ENCODE data around the gene NUDC. TPM values are rescaled to one million over a fixed set of nuclear protein-coding genes. Genes with fewer than 3 reads are reported as not detected.

Gene NUDC
- total and polyA plus RNA-seq, 2 of the 13 experiments (the other 11 are each of a cell fraction or from before 2014, with no cell fraction given) = 34.7 to 104 TPM

DNA sequence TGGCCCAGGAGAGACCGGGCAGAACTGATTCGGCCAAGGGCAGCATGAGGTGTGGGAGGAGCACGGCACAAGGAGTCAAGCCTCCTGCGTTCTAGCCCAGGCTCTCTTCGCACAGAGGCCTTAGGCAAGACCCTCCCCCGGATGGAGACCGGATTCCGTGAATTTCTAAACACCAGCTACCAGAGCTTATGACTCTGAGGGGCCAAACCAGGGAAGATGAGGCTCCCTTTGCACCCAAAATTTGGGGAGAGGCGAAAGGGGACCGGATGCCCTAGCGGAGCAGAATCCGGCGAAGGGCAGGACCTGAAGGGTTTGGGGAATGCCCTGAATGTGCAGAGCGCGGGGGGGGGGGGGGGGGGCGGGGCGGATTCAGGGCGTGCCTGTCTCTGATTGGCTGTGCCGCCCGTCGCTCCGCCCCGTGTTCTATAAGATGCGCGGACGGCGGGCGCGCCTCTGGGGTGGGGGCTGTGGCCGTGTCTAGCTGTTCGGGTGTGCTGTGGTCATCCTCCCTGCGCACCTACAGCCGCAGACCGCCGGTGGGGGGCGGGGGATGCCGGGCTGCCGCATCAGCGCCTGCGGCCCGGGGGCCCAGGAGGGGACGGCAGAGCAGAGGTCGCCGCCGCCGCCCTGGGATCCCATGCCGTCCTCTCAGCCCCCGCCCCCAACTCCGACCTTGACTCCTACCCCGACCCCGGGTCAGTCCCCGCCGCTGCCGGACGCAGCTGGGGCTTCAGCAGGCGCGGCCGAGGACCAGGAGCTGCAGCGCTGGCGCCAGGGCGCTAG is 71.9 kb downstream of the NUDC start, which contains the start of gene TRNP1 (continued):
- TF ChIP-seq GABPA (IDR thresholded peaks at IDR 0.05; ENCODE audit: low read depth, low read length) (no peak), GABPA (CRISPR knock-in tag; IDR thresholded peaks at IDR 0.05; ENCODE audit: low read depth) (0 out of 2 replicates have a peak, but pooled peaks have one; percentile 17), ESRRA (CRISPR knock-in tag; IDR thresholded peaks at IDR 0.05; ENCODE audit: low read depth) (peak; percentile 93), CBX1 (IDR thresholded peaks at IDR 0.05; ENCODE audit: low read depth) (peak; percentile 94), ZFP91 (CRISPR knock-in tag; IDR thresholded peaks at IDR 0.05; ENCODE audit: borderline replicate concordance) (peak; percentile 72), ISX (CRISPR knock-in tag; conservative IDR thresholded peaks at IDR 0.05) (no peak), ZNF432 (CRISPR knock-in tag; IDR thresholded peaks at IDR 0.05; ENCODE audit: borderline replicate concordance) (no peak), ZNF138 (CRISPR knock-in tag; IDR thresholded peaks at IDR 0.05; ENCODE audit: low read depth) (peak; percentile 68; the same call in 1 of the 2 replicates), ELF3 (CRISPR knock-in tag; IDR thresholded peaks at IDR 0.05) (peak; percentile 56), SP4 (CRISPR knock-in tag; IDR thresholded peaks at IDR 0.05) (peak; percentile 60), ZNF20 (CRISPR knock-in tag; IDR thresholded peaks at IDR 0.05) (no peak), RCOR2 (CRISPR knock-in tag; IDR thresholded peaks at IDR 0.05) (no peak), HNRNPK (IDR thresholded peaks at IDR 0.05; ENCODE audit: low read depth, low read length, poor library complexity, severe bottlenecking) (peak; percentile 99), CENPBD1 (CRISPR knock-in tag; IDR thresholded peaks at IDR 0.05; ENCODE audit: borderline replicate concordance, low read depth) (no peak), ZNF451 (CRISPR knock-in tag; IDR thresholded peaks at IDR 0.05) (no peak), BORCS8-MEF2B (CRISPR knock-in tag; IDR thresholded peaks at IDR 0.05) (peak; percentile 87), ZKSCAN1 (IDR thresholded peaks at IDR 0.05; ENCODE audit: low read length) (no peak), NR3C1 (CRISPR knock-in tag; IDR thresholded peaks at IDR 0.05) (no peak), RFXANK (CRISPR knock-in tag; IDR thresholded peaks at IDR 0.05) (peak; percentile 83; the same call in 1 of the 2 replicates), ATRX (CRISPR knock-in tag; IDR thresholded peaks at IDR 0.05; ENCODE audit: borderline replicate concordance) (no peak), E2F5 (CRISPR knock-in tag; conservative IDR thresholded peaks at IDR 0.05) (no peak), ARID4A (CRISPR knock-in tag; IDR thresholded peaks at IDR 0.05; ENCODE audit: borderline replicate concordance) (peak; percentile 66; the same call in 1 of the 2 replicates)
- TF ChIP-seq, protein P1, sequence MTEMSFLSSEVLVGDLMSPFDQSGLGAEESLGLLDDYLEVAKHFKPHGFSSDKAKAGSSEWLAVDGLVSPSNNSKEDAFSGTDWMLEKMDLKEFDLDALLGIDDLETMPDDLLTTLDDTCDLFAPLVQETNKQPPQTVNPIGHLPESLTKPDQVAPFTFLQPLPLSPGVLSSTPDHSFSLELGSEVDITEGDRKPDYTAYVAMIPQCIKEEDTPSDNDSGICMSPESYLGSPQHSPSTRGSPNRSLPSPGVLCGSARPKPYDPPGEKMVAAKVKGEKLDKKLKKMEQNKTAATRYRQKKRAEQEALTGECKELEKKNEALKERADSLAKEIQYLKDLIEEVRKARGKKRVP (CRISPR knock-in tag; IDR thresholded peaks at IDR 0.05) = peak in 1 of 2 experiments; percentile 69; a peak in 2 of 4 replicates

Data from HepG2 (cell line).